Testis (tissue), 3 donors: ENCODE data around the gene CLCF1. TPM values are rescaled to one million over a fixed set of nuclear protein-coding genes. Genes with fewer than 3 reads are reported as not detected.

Experiments
- DNase-seq: peaks from one replicate; pipeline ENCODE4 v3.0.0-alpha.2; 2019
- H3K27ac ChIP-seq, 2 donors: fragments of 200-600 bp; sonication (generic); one replicate each; pipeline ENCODE4 v1.5.1; 2019
- H3K27me3 ChIP-seq: fragments of 200-600 bp; sonication (generic); one replicate; pipeline ENCODE4 v1.5.1; 2019
- H3K36me3 ChIP-seq: fragments of 200-600 bp; sonication (generic); one replicate; pipeline ENCODE4 v1.5.1; 2017; ENCODE audit warnings: low read depth; ENCODE audit errors: missing control alignments
- H3K4me1 ChIP-seq: fragments of 200-600 bp; sonication (generic); one replicate; pipeline ENCODE4 v1.5.1; 2019
- H3K4me3 ChIP-seq, 2 donors: fragments of 200-600 bp; sonication (generic); one replicate each; pipeline ENCODE4 v1.5.1; 2017 to 2019
- H3K9me3 ChIP-seq: fragments of 200-600 bp; sonication (generic); one replicate; pipeline ENCODE4 v1.5.1; 2017
- CTCF ChIP-seq, 3 experiments: fragments of 450-650 bp in 2 of 3; fragments of 200-600 bp in 1 of 3; sonication (generic) in 1 of 3; IDR thresholded peaks; one replicate each; pipeline ENCODE4 v1.5.1; 2016 to 2019; ENCODE audit warnings: antibody characterized with exemption in 3 of 3, mild to moderate bottlenecking in 2 of 3, moderate library complexity in 1 of 3
- POLR2A ChIP-seq: fragments of 450-650 bp; IDR thresholded peaks from one replicate; pipeline ENCODE4 v1.6.1; 2017; ENCODE audit warnings: antibody characterized with exemption, mild to moderate bottlenecking, moderate library complexity
- WGBS, 2 donors: methylation state at CpG; one replicate each; pipeline ENCODE4 v1.1.5; 2018; 5-methylcytosine and 5-hydroxymethylcytosine counted together
- intact Hi-C: fragments of 100-400 bp; cut with DNase I; formaldehyde crosslinking; loops from one replicate; pipeline ENCODE4 v1.15.1; 2023; ENCODE audit warnings: low total_unique reads
- polyA plus RNA-seq: library from polyadenylated mRNA; stranded (reverse); fragments of 350-450 nt; fragmentation: Illumina TruSeq; extraction: RNeasy Lipid Tissue Mini Kit (QIAGEN cat#74804); gene quantifications from one replicate; pipeline ENCODE4 v1.2.3, GENCODE V29; 2014; ENCODE audit warnings: low read depth, low replicate concordance; ENCODE audit not compliant: insufficient read depth
- total RNA-seq, 2 donors: library from RNA; depleted of rRNA; stranded (reverse); fragments of >200 nt; gene quantifications; one replicate each; pipeline ENCODE4 v1.2.3, GENCODE V29; 2016

Gene CLCF1
- total and polyA plus RNA-seq, 3 donors from 2014 or later = 2.7 to 6.8 (median 3.7) TPM

GRCh38 chr11:67347964-67348749 lies 25.2 kb downstream of the CLCF1 start:
- Histone ChIP-seq H3K27ac (no peak overlapping the region), H3K9me3 (no peaks in the 10 kb centered on the region), H3K27me3 (no peaks in the 10 kb centered on the region), H3K4me3 (no peak overlapping the region), H3K4me1 (peaks cover 15% of the 10 kb centered on the region), H3K36me3 (no peaks in the 10 kb centered on the region)
- intact Hi-C loops = no loop called here
- no peak for DNase-seq
- TF ChIP-seq POLR2A (no peak), CTCF (IDR thresholded peaks at IDR 0.05) (no peak)
- WGBS, 2 donors = 85 to 86% methylated on average over 11 of the region's 11 CpGs

GRCh38 chr11:67345920-67346819 lies 27.2 kb downstream of the CLCF1 start:
- H3K4me3 ChIP-seq = no peak overlapping the region
- H3K27ac ChIP-seq = no peak overlapping the region
- intact Hi-C loops = no loop called here
- H3K36me3 ChIP-seq = no peaks in the 10 kb centered on the region
- no peaks in the 10 kb centered on the region for H3K27me3 ChIP-seq
- H3K9me3 ChIP-seq = no peaks in the 10 kb centered on the region
- no peak for DNase-seq
- WGBS, 2 donors = 72 to 73% methylated on average over 7 of the region's 7 CpGs
- peak; percentile 27 to 45 (median 41) for TF ChIP-seq CTCF (IDR thresholded peaks at IDR 0.05)
- no peak for TF ChIP-seq POLR2A
- H3K4me1 ChIP-seq = no peaks in the 10 kb centered on the region

- no peak overlapping the region for H3K4me3 ChIP-seq
- 67 to 83% methylated on average over 8 of the region's 8 CpGs for WGBS, 2 donors
- no peak overlapping the region for H3K27ac ChIP-seq
- no peaks in the 10 kb centered on the region for H3K27me3 ChIP-seq
- TF ChIP-seq POLR2A (no peak), CTCF (IDR thresholded peaks at IDR 0.05) (no peak)
- no peaks in the 10 kb centered on the region for H3K4me1 ChIP-seq
- no peaks in the 10 kb centered on the region for H3K36me3 ChIP-seq
- no peak for DNase-seq
- intact Hi-C loops = no loop called here
- H3K9me3 ChIP-seq = no peaks in the 10 kb centered on the region
These were observed 28.0 kb downstream of the CLCF1 start for GRCh38 chr11:67345247-67345919.

- H3K36me3 ChIP-seq = no peaks in the 10 kb centered on the region
- H3K27me3 ChIP-seq = no peaks in the 10 kb centered on the region
- H3K9me3 ChIP-seq = no peaks in the 10 kb centered on the region
- H3K4me1 ChIP-seq = no peaks in the 10 kb centered on the region
- DNase-seq = no peak
- no peak for TF ChIP-seq POLR2A
- TF ChIP-seq CTCF (IDR thresholded peaks at IDR 0.05) = no peak
- WGBS, 2 donors = 81 to 94% methylated on average over 4 of the region's 4 CpGs
- no peak overlapping the region for H3K27ac ChIP-seq
- intact Hi-C loops = no loop called here
- no peak overlapping the region for H3K4me3 ChIP-seq
These were observed 29.1 kb downstream of the CLCF1 start for GRCh38 chr11:67344264-67344663.
